HG03575 (cell line): Measurements from ENCODE around the gene PARP1.

ENCODE experiments used
- ATAC-seq: cut with Tn5 transposase; IDR thresholded peaks from one replicate; pipeline ENCODE4 v1.9.1; 2021; ENCODE audit not compliant: unreplicated experiment, insufficient number of reproducible peaks, low FRiP score; ENCODE audit errors: extremely low read depth

PARP1 gene

DNA sequence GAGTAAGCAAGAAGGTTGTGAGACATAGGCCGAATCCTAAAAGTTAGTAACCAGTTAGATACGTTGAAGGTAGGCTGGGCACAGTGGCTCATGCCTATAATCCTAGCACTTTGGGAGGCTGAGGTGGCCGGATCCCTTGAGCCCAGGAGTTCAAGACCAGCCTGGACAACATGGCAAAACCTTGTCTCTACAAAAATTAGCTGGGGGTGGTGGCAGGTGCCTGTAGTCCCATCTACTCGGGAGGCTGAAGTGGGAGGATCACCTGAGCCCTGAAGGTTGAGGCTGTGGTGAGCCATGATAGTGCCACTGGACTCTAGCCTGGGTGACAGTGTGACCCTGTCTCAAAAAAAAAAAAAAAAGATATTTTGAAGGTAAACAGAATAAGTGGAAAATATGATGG is 1.5 kb upstream of the PARP1 start:
- ATAC-seq: no peak

DNA sequence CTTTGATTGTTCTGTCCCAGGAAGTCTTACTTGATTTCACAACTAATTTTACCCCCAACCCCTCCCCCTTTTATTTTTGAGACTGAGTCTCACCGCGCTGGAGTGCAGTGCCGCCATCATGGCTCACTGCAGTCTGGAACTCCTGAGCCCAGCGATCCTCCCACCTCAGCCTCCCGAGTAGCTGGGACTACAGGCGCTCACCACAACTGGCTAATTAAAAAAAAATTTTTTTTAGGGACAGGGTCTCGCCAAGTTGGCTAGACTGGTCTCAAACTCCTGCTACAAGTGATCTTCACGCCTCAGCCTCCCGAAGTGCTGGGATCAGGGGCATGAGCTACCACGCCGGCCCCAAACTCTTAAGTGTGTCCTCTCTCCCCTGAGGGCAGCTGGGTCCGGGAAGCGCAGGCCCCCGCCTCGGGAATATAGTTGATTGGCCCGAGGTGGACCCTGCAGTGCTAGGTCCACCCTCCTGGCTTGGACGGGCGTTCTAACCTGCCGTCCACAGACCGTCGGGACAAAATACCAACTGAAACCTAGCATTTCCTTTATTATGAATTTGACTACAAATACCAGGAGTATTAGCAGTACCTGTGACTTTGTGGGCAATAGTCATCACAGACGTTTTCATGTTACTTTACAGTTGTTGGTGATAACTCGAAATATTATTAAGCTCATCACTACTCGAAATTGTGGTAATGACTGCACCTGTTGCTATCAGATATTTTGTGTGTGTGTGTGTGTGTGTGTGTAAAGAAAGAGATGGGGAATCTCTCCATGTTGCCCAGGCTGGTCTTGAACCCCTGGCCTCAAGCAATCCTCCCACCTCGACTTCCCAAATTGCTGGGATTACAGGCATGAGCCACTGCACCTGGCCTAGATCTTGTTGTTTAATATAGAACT is 642 bp upstream of the PARP1 start:
- no peak for ATAC-seq

DNA sequence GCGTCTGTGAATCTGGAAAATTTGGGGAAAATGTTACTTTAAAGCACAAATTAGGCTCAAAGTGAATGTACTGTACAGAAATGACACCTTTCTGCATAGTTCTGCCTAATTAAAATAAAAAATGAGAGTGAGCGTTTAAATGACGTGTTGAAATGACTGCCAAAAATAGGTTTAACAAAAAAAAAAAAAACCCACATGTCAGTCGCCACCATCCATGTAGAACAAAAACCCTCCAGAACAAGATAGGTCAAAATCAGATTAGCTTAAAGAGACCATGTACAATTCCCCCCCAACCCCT is 745 bp downstream of the PARP1 start:
- ATAC-seq: no peak

DNA sequence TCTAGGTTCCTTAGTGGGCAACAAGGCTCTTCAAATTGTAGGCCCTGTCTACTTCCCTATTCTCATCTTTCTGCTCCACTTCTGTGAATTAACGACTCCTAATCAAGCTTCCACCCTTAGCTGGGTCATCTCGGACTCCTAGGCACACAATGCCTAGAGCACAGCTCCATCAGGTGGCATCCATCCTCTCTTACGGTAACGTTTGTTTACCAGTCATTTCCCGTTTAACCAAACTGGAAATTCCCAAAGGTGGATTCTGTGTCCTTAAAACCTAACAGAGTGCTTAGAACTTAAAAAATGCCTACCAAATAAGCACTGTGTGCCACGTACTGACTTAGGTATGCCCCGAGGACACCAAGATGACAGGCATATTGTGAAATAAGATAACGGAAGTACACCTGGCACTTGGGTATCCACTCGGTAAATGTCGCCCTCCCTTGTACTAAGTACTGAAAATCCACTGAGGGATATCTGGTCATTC is 1.5 kb downstream of the PARP1 start:
- ATAC-seq: no peak

DNA sequence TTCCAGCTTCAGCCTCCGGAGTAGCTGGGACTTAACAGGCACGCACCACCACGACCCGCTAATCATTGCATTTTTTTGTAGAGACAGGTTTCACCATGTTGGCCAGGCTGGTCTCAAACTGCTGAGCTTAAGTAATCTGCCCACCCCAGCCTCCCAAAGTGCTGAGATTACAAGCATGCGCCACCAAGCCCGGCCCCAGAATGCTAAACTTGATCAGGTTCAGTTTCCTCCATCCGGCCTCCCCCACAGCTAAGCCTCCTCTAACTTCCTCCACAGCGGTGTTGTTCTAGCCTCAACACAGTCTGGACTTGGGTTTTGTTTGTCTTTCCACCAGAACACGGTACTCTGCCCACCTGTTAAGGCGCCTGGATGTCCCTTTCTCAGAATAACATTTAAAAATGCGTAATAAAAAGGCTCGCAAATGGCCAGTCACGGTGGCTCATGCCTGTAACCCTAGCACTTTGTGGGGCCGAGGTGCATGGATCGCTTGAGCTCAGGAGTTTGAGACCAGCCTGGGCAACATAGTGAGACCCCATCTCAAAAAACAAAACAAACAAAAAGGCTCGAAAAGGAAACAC is 2.4 kb downstream of the PARP1 start:
- ATAC-seq: no peak

DNA sequence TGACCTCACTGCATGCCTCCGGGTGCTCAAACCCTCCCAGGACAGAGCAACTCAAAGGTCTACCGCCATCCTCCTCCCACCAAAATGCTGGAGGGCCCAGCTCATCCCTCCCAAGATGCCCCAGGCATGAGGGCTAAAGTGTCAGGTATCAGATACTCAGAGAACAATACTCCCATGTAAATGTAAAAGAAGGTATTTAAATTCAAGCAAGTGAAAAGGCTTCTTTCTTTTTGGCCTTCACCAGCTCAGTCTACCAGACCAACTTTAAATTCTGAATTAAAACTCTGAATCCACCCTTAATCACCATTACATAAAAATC is 3.0 kb downstream of the PARP1 start:
- ATAC-seq: no peak

DNA sequence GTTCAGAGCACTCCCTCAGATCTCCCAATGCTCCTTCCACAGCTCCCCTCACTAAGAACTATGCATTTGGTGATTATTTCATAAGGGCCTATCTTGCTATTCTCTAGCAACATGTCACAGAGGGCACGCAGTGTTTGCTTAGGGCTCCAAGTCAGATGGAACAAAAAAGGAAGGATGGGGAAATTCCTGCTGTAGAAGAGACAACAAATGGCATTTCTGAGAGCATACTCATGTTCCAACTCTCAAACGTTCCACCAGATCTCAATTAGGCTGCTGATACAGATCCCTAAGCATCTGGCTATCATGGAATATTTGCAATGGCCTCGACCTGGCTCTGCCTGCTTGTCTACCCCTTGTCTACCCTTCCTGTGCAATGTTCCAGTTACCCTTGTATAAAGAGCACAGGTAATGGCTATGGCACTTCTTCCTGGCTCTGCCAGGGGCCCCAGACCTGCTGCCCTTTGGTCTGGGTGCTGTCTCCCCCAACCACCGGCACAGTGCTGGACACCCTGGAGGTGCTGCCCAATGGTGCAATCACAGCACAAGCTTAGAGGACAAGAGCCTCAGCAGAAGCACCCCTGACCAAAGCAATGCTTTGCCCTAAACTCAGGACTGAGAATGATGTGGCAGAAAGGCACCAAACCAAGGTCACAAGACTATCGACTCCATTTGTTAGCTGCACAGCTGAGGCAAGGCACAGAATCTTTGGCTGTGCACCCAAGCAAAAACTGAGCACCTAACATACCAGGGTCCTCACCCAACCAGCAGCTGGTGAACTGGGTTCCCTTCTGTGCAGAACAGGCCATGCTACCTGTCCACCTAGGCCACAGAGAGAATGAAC is 3.6 kb downstream of the PARP1 start:
- ATAC-seq: no peak

DNA sequence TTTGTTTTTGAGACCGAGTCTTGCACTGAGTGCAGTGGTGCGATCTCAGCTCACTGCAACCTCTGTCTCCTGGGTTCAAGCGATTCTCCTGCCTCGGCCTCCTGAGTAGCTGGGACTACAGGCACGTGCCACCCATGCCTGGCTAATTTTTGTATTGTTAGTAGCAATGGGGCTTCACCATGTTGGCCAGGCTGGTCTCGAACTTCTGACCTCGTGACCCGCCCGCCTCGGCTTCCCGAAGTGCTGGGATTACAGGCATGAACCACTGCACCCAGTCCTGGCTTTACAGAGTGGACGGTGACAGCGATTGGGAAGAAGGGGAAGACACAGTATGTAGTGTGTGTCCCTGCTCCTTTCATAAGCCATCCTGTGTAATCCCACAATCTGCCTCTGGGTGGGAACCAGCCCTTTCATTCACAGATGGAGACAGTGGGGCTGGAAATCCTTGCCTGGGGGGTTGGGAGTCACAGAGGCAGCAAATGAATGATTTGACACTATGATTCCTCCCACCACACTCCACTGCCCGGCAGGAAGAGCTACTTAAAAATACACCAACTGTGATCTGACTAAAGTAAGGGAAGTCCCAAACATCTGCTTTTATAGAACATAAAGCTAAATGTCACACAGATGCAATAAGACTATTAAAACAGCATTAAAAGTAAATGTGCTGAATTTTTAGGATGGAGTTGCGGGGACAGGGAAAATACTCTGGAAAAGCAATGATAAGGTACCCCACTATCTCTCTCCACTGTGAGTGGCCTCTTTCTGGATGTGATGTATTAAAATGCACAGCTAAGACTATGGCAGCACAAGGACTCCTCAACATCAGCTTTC is 4.5 kb downstream of the PARP1 start:
- ATAC-seq: no peak

DNA sequence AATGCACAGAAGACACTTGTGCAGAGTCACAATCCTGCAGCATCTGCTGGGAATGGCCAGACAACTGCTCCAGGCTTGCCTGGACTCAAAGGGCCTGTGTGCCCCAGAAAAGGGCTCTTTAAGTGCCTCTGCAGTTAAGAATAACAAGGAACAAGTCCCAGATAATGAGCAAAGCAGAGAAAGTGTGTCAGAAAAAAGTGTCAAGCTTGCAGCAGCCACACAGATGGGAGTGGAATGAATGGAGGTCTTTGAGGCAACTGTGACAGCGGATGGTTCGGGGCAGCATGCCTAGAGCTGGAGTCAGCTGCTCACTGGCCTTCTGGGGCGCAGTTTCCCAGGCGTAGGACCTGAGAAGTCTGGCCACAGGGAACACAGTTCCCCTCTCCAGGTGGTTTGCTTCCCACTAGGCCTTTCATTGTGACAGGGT is 5.1 kb downstream of the PARP1 start:
- no peak for ATAC-seq

DNA sequence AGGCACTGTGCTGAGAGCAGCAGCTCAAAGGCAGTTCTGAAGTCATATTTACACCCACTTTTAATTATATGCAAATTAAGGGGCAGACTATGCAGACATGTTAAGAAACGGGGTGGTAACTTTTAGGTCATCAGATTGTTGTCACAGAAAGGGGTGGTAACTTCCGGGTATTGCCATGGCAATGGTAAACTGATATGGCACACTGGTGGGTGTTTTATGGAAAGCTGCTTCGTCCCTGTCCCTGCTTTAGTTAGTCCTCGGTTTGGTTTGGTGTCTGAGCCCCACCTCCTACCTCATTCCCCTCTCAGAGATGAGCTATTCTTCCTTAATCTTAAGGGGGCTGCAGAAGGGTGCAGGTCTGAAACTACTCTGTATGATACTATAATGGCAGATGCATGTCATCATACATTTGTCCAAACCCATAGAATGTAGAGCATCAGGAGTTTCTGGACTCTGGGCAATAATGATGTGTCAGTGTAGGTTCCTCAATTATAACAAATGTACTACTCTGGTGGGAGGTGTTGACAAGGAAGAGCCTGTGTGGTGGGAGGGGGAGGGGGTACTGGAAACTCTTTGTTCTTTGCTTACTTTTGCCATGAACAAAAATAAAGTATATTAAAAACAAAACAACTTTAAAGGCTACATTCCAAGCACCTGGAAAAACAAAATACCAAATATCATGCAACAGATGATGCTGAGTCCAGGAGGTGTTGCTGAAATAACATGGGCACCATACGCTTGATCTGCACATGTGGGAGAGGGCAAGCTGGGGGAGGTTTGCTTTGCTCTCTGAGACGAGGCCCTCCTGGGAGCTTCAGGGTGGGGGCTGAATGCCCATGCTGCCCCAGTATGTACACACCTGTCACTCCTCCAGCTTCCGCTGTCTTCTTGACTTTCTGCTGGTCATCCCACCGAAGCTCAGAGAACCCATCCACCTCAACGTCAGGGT is 6.3 kb downstream of the PARP1 start:
- no peak for ATAC-seq

DNA sequence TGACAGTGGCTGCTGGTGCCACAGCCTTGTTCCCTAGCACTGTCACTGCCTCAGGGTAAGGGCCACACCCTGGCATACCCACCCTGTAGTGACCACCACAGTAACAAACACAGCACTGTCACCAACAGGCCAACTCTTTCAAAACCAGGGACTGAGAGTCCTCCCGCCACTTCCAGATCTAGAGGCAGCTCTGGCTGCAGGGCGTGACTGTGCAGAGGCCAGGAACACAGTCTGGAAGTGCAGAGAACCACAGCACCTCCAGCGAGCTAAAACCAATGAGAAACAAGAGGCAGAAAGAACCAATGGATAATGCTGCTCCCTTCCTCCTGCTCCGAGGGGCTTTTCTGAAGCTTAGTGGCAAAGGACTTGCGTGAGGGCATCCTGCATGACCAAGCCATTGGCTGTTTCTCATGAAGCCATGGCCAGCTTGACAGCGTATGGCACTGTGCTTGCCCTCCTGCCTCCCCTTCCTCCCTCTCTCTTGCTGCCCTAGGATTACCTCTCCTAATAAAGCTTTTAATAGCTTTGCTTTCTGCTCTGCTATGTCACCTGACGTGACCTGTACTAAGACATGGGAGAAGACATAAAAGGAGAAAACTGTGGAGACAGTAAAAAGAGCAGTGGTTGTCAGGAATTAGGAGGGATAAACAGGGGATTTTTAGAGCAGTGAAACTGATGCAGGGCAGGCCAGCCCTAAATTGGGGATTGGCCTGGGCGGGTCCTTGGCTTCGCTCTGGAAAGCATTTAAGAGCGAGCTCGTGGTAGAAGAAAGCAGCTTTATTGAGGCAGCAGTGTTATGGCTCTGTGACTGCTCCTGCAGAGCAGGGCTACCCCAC is 7.2 kb downstream of the PARP1 start:
- no peak for ATAC-seq

DNA sequence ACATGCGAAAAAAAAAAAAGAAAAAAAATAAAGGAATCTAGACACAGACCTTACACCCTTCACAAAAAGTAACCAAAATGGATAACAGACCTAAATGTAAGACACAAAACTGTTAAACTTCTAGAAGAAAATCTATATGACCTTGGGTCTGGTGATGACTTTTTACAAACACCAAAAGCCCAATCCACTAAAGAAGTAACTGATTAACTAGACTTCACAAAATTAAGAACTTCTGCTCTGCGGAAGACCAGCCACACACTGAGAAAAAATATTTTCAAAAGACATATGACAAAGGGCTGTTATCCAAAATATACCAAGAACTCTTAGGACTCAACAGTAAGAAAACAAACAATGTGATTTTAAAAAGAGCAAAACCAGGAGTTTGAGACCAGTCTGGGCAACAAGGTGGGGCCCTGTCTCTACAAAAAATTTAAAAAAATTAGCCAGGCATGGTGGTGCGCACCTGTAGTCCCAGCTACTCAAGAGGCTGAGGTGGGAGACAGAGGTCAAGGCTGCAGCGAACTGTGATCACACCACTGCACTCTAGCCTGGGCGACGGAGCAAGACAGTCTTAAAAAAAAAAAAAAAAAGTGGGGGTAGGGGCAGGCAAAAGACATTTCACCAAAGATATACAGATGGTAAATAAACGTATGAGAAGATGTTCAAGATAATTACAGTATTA is 9.8 kb downstream of the PARP1 start:
- ATAC-seq: no peak

DNA sequence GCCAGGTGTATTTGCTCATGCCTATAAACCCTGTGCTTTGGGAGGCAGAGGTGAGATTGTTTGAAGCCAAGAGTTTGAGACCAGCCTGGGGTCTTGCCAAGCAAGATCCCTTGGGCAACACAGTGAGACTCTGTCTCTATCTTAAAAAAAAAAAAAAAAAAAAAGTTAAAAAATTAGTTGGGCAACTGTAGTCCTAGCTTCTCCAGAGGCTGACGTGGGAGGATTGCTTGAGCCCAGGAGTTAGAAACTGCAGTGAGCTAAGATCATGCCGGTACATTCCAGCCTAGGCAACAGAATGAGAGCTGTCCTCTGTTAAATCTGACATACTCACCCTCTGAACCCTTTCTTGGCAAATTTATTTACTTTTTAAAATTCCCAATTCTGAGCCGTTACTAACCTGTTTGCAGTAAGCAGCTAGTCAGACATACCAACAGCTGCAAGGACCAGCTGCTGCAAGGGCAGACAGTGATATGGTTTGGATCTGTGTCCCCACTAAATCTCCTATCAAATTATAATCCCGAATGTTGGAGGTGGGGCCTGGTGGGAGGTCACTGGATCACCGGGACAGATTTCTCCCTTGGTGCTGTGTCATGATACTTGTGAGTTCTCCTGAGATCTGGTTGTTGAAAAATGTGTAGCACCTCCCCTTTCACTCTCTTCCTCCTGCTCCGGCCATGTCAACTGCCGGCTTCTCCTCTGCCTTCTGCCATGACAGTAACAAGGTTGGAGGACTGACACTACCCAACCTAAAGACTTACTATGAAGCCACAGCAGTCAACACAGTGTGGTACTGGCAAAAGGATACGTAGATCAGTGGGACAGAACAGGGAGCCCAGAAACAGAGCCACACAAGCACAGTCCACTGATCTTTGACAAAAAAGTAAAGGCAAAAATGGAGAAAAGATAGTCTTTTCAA is 10.6 kb downstream of the PARP1 start:
- no peak for ATAC-seq

DNA sequence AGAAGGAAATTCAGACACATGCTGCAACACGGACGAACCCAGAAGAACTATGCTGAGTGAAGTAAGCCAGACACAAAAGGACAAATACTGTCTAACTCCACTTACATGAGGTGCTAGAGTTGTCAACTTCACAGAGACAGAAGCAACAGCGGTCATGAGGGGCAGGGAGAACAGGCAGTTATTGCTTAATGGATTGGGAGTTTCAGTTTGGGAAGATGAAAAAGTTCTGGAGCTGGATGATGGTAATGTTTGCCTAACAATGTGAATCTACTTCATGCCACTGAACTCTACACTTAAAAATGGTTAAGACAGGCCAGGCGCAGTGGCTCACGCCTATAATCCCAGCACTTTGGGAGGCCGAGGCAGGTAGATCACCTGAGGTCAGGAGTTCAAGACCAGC is 12.1 kb downstream of the PARP1 start:
- ATAC-seq: no peak

DNA sequence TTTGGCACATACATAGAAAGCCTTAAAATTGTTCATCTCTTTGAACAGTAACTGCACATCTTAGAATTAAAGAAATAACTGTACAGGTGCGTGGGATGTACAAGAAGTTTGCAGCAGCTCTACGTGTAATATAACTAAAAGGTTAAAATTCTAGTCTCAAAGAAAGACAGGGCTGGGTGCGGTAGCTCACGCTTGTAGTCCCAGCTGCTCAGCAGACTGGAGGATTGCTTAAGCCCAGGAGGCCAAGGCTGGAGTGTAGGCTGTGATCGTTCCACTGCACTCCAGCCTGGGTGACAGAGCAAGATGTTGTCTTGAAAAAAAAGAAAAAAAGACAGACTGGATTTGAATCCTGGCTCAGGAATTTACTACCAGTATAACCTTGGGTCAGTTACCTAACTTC is 13.4 kb downstream of the PARP1 start:
- ATAC-seq: no peak

DNA sequence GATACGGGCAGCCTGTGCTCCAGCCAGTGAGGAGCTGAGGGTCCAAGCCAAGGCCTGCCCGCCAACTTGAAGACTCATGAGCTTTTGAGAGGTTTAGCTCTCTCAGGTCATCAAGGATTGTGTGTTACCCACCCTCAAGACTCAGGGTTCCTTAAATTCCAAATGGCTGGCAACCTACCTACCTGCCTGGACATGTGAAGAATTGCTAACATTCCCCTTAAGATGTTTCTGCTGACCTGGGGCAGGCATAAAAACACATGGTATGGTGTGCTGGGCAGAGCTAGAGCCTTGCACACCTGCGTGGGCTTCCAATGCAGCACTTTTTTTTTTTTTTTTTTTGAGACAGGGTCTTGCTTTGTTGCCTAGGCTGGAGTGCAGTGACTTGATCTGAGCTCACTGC is 17.2 kb downstream of the PARP1 start:
- ATAC-seq: no peak
